ENCODE results near the gene LPGAT1. TPM values are rescaled to one million over a fixed set of nuclear protein-coding genes. Genes with fewer than 3 reads are reported as not detected.

The LPGAT1 gene
- polyA plus RNA-seq, 2 of the 4 experiments (the other 2 are of a cell fraction), result 32.3 to 48.0 TPM

- no peak for TF ChIP-seq CHD2 (IDR thresholded peaks at IDR 0.05; ENCODE audit: low read length, partially characterized antibody)
- no peak for TF ChIP-seq MAX (IDR thresholded peaks at IDR 0.05)
- TF ChIP-seq HDAC2 (IDR thresholded peaks at IDR 0.05), result no peak
- TF ChIP-seq JUN (IDR thresholded peaks at IDR 0.05), result no peak
- TF ChIP-seq BHLHE40 (IDR thresholded peaks at IDR 0.05; ENCODE audit: low read depth, low read length), result no peak
- no peak for TF ChIP-seq ZNF302 (CRISPR knock-in tag; IDR thresholded peaks at IDR 0.05)
- TF ChIP-seq BCL3 (IDR thresholded peaks at IDR 0.05), result no peak
- no peak for TF ChIP-seq HOXA7 (CRISPR knock-in tag; IDR thresholded peaks at IDR 0.05)
- no peak for TF ChIP-seq PBX3 (IDR thresholded peaks at IDR 0.05)
- TF ChIP-seq RNF2 (IDR thresholded peaks at IDR 0.05; ENCODE audit: borderline replicate concordance, low read depth), result no peak
- TF ChIP-seq FOSB (CRISPR knock-in tag; IDR thresholded peaks at IDR 0.05), result no peak
- no peak for TF ChIP-seq RCOR1 (IDR thresholded peaks at IDR 0.05; ENCODE audit: low read depth, low read length)
- no peak for TF ChIP-seq TFCP2L1 (CRISPR knock-in tag; IDR thresholded peaks at IDR 0.05)
- TF ChIP-seq MAFK (IDR thresholded peaks at IDR 0.05; ENCODE audit: partially characterized antibody), result no peak
- TF ChIP-seq REST (IDR thresholded peaks at IDR 0.05), result no peak
- no peak for TF ChIP-seq NPAS2 (CRISPR knock-in tag; IDR thresholded peaks at IDR 0.05; ENCODE audit: borderline replicate concordance)
- TF ChIP-seq GATA3 (IDR thresholded peaks at IDR 0.05; ENCODE audit: borderline replicate concordance), result no peak
- no peak for TF ChIP-seq HMGXB4 (CRISPR knock-in tag; IDR thresholded peaks at IDR 0.05; ENCODE audit: borderline replicate concordance)
- TF ChIP-seq POLR2A (IDR thresholded peaks at IDR 0.05; ENCODE audit: low read length), result no peak
- TF ChIP-seq CEBPB (IDR thresholded peaks at IDR 0.05), result no peak
- peak overlapping the region; percentile 80 for H3K4me2 ChIP-seq
- WGBS (ENCODE audit: missing lambda C conversion rate), result 93% methylated on average over 1 of the region's 1 CpG
Measured at GRCh38 chr1:211825980-211826379, 4.6 kb downstream of the LPGAT1 start.

More at GRCh38 chr1:211825980-211826379, 4.6 kb downstream of the LPGAT1 start:
- no peak for DNase-seq (ENCODE audit: low read depth in 1 of 2, low spot score in 1 of 2)
- peaks cover 44% of the 10 kb centered on the region for H3K4me1 ChIP-seq
- no peaks in the 10 kb centered on the region for H3K9me3 ChIP-seq
- CTCF ChIA-PET, result interaction anchor here (1.3 to 4.4 kb wide), 5 partner anchors 91 to 209 kb away, joined by 4 to 38 read pairs (median 7); no protein-coding TSS in a partner anchor
- no peak for FAIRE-seq
- H3K27ac ChIP-seq, result peak overlapping the region in 1 of 2 experiments; percentile 31; a peak in 2 of 6 replicates
- H3K4me3 ChIP-seq, result no peak overlapping the region
- POLR2A ChIA-PET, result no interaction called here
- ATAC-seq, result no peak
